SH-SY5Y (cell line): ENCODE measurements around the gene TBL1X.

Experiments used
- GATA2 ChIP-seq: IDR thresholded peaks from 2 replicates; pipeline ENCODE4 v1.6.1; 2011; ENCODE audit warnings: mild to moderate bottlenecking, low read depth, low read length
- GATA3 ChIP-seq: IDR thresholded peaks from 2 replicates; pipeline ENCODE4 v1.6.1; 2011; ENCODE audit warnings: low read depth, mild to moderate bottlenecking, low read length, moderate library complexity

DNA sequence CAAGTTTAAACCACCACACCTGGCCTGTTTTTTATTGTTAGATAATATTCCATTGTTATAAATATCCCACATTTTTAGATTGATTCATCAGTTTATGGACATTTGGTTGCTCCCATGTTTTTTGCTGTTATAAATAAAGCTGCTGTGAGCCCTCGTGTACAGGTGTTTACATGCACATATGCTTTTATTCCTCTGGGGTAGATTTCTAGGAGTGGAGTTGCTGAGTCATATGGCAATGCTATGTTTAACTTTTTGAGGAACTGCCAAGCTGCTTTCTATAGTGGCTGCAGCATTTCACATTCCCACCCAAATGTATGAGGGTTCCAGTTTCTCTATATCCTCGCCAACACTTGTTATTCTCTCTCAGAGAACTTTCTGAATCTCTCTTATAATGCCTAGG lies 90.5 kb downstream of the TBL1X start:
- no peak for TF ChIP-seq GATA3
- TF ChIP-seq GATA2, result no peak
